Measurements from ENCODE around the gene MKRN2.
A peak's percentile ranks its signal among the peaks of the same experiment; 100 is the strongest.

MKRN2 gene

DNA sequence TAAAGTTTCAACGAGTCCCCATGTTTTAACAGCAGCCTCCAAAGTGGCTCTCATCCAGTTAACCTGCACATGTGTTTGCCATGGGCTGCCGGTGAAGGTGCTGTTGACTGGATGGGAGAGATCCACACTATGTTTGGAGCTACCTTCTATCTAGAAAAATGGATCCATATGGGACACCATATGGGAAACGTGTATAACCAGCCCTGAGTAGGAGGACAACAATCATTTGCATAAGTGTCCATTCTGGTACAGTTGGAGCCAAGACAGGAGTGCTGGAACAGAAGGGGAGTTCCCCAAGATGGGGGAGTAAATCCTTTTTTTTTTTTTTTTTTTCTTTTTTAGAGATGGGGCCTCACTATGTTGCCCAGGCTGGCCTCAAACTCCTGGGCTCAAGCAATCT is 36.6 kb downstream of the MKRN2 start:
- H3K4me3 ChIP-seq (replicated peaks; ENCODE audit: low read depth, low read length) = no peak overlapping the region
- TF ChIP-seq, protein P1, sequence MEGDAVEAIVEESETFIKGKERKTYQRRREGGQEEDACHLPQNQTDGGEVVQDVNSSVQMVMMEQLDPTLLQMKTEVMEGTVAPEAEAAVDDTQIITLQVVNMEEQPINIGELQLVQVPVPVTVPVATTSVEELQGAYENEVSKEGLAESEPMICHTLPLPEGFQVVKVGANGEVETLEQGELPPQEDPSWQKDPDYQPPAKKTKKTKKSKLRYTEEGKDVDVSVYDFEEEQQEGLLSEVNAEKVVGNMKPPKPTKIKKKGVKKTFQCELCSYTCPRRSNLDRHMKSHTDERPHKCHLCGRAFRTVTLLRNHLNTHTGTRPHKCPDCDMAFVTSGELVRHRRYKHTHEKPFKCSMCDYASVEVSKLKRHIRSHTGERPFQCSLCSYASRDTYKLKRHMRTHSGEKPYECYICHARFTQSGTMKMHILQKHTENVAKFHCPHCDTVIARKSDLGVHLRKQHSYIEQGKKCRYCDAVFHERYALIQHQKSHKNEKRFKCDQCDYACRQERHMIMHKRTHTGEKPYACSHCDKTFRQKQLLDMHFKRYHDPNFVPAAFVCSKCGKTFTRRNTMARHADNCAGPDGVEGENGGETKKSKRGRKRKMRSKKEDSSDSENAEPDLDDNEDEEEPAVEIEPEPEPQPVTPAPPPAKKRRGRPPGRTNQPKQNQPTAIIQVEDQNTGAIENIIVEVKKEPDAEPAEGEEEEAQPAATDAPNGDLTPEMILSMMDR (IDR thresholded peaks at IDR 0.05; ENCODE audit: low read length, missing control alignments) = no peak
- no peak for DNase-seq (ENCODE audit: low read depth)

- TF ChIP-seq, protein P1 (IDR thresholded peaks at IDR 0.05; ENCODE audit: low read length, missing control alignments) = no peak
- no peak overlapping the region for H3K4me3 ChIP-seq (replicated peaks; ENCODE audit: low read depth, low read length)
These were observed 42.0 kb downstream of the MKRN2 start for GRCh38 chr3:12598890-12599289.

DNA sequence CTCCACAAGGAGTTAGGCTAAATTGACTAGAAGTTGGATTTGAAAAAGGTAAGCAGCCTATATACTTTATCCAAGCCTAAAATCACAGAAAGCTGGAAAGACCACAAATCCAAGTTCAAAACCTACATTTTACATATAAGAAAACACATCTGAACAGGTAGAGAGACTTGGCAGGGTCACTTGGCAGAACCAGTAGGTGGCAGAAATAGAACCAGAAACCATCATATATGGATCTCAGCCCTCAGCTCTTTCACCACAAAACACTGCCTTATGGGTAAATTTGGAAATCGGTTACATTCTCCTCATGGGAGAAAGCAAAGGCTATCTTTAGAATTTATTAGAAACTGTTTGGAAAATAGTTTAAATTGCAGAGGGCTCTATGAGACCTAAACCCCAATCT is 44.2 kb downstream of the MKRN2 start:
- TF ChIP-seq, protein P1 (IDR thresholded peaks at IDR 0.05; ENCODE audit: low read length, missing control alignments) = peak; percentile 11
- peak; percentile 21 for DNase-seq (ENCODE audit: low read depth)
- H3K4me3 ChIP-seq (replicated peaks; ENCODE audit: low read depth, low read length) = no peak overlapping the region

More at GRCh38 chr3:12598890-12599289, 42.0 kb downstream of the MKRN2 start:
- DNase-seq (ENCODE audit: low read depth) = no peak

GRCh38 chr3:12603969-12604368 is 47.1 kb downstream of the MKRN2 start:
- TF ChIP-seq, protein P1 (IDR thresholded peaks at IDR 0.05; ENCODE audit: low read length, missing control alignments) = no peak
- no peak for DNase-seq (ENCODE audit: low read depth)

DNA sequence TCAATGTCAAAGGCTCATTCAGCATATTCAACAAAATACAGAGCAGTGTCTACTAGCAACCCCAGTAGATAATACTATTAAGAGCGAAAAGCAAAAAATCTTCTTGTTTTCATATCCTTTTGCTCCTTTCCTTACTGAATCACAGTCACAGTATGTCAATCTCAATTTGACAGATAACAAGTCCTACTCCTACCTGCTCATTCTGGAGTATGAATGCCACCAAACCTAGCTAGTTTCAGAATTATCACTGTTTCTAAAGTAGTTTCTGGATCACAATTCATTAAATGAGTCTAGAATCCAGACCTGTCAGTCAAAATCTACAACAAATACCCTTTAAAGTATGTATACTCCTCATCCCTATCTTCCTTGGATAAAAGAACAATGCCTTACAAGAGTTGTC is 51.5 kb downstream of the MKRN2 start:
- TF ChIP-seq, protein P1 (IDR thresholded peaks at IDR 0.05; ENCODE audit: low read length, missing control alignments) = no peak
- H3K4me3 ChIP-seq (replicated peaks; ENCODE audit: low read depth, low read length) = no peak overlapping the region
- no peak for DNase-seq (ENCODE audit: low read depth)

More at GRCh38 chr3:12603969-12604368, 47.1 kb downstream of the MKRN2 start:
- no peak overlapping the region for H3K4me3 ChIP-seq (replicated peaks; ENCODE audit: low read depth, low read length)

- no peak overlapping the region for H3K4me3 ChIP-seq (replicated peaks; ENCODE audit: low read depth, low read length)
- TF ChIP-seq, protein P1 (IDR thresholded peaks at IDR 0.05; ENCODE audit: low read length, missing control alignments) = no peak
- no peak for DNase-seq (ENCODE audit: low read depth)
These were observed 54.2 kb downstream of the MKRN2 start for GRCh38 chr3:12611117-12611516.

GRCh38 chr3:12612514-12613226 is 55.8 kb downstream of the MKRN2 start:
- DNase-seq (ENCODE audit: low read depth) = no peak
- TF ChIP-seq, protein P1 (IDR thresholded peaks at IDR 0.05; ENCODE audit: low read length, missing control alignments) = no peak
- no peak overlapping the region for H3K4me3 ChIP-seq (replicated peaks; ENCODE audit: low read depth, low read length)
